ENCODE data around the gene FLT4.

Gene FLT4

DNA sequence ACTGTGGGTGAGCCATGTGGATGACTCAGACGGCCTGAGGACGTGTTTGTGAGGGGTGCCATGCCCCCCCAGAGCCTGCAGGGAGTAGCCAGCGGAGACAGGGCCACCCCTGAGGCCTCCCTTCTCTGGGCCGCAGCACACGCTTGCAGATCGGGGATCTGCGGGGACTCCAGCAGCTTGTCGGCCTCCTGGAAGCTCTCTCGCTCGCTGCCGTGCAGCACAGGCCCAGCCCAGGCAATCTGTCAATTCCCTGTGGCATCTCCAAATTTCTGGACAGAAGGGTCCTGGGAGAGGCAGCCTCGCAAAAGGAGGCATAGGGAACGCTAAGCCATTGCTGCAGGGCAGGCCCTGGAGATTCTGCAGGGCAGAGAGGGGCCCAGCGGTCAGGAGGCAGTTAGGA is 21.2 kb downstream of the FLT4 start:
- no peak for DNase-seq (ENCODE audit: low read depth in 1 of 2, low spot score in 1 of 2)

DNA sequence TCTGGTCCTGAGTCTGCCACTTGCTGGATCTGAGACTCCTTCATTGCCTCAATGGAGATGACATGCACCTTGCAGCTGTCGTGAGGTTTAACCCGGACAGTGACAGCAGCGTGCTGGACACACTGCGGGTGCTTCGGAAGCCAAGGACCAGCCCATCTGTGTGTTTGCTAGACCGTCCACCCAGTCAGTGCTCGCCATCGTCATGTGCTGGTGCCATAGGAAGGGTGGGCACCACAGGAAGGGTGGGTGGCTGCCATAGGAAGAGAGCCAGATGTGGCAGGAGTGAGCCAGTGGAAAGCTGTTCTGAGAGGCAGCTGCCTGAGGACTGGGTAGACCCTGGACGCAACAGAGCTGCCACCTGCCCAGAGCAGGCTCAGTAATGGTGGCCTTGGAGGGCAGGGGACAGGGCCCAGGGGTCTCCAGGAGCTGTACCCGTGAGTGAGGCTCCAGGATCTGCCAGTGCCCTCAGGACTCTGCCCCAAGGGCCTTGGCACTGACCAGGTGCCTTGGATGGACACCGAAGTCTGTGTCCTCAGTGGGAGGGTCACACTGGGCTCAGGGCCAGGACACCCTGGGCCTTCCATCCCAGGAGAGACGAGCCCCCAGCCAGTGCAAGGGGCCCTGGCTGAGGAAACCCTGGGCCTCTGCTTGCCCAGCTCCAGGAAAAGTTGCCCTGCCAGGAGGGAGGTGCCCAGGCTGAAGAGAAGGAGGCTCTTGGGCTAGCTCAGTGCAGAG is 21.8 kb downstream of the FLT4 start:
- DNase-seq (ENCODE audit: low read depth in 1 of 2, low spot score in 1 of 2): no peak

DNA sequence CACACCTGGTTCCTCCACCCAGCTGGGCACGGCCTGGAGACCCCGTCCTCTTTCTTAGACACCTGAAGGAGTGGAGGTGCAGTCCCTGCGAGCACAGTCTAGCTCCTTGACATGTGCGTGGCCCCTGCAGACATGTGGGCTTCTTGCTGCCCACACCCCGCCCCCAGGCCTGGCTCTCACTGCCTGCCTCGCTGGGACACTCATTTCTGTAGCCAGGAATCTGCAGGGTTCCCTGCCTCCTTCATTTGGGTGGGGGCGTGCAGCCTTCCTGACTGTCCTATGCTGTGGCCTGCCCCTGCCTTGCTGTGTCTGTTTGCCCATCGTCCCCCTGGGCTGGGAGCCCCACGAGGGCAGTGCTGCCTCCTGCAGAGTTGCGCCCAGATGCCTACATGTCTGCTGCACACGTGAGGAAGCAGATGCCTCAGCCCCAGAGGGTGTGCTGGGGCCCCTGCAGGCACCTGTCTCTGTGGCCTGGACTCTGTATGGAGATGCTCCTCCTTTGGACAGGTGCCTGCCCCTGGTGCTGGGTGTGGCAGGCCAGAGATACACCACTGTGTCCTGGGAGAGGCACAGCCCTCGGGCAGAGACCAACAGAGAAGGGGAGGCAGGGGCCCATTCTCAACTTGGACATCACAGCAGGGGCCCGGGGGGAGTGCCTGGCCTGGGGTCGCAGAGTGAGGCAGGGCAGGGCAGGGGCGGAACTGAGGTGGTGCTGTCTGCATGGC is 22.6 kb downstream of the FLT4 start:
- no peak for DNase-seq (ENCODE audit: low read depth in 1 of 2, low spot score in 1 of 2)

DNA sequence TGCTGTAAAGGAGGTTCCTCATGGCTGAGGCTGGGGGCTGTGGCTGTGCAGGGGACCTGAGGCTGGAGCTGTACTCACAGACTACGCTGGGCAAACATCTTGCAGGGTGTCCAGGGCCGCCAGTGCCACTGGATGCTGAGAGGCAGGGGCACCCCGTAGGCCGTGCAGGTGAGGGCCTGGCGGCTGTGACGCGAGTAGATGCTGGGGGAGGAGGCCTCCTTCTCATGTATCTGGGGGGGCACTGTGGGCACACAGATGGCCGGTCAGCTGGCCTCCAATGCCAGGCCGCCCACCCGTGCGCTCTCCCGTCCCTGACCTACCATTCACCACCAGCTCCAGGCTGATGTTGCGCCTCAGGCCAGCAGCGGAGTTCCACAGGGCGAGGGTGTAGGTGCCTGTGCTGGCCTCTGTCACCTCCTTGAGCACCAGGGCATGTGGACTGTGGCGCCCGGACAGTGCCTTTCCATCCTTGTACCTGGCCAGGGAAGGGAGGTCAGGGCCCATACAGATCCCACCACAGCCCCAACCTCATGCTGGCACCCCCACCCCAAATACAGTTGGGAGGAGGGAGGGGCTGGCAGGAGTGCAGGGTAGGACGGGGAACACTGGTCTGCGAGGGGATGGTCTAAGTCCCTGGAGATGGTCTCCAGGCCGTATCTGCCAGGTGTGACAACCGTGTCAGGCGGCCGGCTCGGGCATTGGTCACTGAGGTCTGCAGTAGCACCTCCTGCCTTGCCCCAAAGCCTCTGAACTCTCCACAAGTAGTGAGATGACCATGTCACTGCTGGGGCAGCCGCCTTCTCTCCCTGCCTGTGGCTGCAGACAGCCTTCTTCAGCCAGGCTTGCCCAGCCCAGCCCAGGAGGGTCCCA is 23.4 kb downstream of the FLT4 start:
- no peak for DNase-seq (ENCODE audit: low read depth in 1 of 2, low spot score in 1 of 2)

DNA sequence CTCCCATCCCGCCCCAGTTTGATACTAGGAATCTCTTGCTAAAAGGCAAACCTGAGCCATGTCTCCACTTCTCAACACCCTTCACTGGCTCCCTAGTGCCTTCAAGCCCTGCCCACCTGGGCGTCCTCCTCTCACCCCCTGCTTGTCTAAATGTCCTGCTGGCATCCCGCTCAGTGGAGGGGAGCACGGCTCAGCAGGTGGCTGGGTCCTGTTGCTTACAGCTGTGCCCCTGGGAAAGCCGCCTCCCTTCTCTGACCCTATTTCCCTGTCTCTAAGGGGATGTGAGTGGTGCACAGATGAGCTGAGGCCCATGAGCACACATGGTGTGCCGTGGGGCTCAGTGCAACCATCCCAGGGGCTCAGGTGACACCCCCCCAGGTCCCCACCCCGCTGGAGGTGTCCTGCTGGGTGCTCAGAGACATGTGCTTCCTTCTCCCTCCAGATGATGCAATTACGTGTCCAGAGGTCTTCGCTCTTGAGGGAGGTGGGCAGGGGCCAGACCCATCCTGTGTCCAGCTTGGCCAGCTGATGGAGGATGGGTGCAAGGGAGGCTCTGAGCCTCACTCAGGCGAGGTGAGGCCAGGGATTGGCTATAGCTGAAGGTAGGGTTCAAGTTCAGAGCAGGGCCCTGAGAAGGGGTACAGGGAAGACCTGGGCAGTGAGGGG is 24.1 kb downstream of the FLT4 start:
- DNase-seq (ENCODE audit: low read depth in 1 of 2, low spot score in 1 of 2): no peak

DNA sequence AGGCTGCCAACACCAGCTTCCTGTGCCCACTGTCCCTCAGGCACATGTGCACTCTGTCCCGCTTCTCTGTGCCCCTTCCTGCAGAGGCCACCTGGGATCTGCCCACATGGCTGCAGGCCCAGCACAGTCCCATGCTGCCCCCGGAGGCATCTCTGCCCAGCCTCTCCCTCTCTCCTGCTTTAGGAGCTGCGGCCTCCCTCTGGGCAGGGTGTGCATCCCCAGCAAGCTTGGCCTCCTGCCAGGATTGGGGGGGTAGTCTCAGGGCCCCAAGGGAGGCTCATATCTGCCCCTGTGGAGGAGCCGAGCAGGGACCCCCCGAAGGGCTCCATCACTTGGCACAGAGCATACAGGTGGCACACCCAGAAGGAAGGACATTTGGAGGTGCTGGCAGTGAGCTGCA is 24.8 kb downstream of the FLT4 start:
- no peak for DNase-seq (ENCODE audit: low read depth in 1 of 2, low spot score in 1 of 2)

DNA sequence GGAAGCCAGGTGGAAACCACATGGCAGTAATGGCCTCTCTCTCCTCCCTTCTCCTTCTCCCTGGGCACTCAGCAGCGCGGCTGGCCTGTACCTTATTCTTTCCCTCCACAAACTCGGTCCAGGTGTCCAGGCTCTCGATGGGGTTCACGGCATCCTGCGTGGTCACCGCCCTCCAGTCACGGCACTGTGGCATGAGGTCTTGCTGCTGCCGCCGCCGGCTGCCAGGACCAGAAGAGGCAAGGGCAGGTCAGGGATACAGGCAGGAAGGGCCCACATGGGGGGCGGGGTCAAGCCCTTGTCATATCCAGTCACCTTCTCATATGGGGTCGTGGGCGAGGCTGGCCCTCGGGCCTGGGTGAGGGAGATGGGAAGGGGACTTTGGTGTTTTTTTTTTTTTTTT is 25.6 kb downstream of the FLT4 start:
- no peak for DNase-seq (ENCODE audit: low read depth in 1 of 2, low spot score in 1 of 2)

DNA sequence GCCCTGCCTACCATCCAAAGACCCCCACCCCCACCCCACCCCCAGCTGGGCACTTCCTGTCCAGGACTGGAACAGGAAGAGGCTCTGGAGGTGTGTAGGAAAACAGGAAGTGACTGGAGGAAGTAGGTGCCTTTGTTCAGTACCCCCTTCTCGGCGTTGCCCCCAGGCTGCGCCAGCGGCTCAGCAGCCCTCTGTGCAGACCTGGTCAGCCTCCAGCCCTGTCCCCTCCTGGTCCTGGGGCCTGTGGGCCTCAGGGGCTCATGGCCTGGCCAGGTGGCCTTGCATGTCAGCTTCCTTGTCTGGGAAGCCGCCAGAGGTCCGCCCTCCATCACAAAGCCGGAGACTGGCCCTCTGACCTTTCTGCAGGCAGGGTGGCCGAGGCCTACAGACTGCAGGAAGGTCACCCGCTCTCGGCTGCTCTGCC is 26.0 kb downstream of the FLT4 start:
- DNase-seq (ENCODE audit: low read depth in 1 of 2, low spot score in 1 of 2): no peak

DNA sequence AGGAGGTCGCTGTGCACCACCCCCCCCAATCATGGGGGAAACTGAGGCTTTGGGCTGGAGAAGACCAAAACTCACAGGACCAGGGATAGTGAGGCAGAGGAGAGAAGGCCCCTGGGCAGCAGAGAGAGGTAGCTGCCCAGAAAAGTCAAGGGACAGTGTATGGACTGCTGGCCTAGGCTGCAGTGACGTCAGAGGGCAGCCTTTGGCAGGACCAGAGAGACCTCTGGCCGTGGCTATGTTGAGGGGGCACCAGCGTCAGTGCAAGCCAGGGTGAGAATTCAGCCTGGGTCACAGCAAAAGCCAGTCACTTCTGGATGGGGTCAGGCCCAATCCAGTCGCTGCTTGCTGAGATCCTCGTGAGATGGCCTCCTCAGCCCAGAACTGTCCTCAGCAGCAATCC is 26.5 kb downstream of the FLT4 start:
- DNase-seq (ENCODE audit: low read depth in 1 of 2, low spot score in 1 of 2): no peak

DNA sequence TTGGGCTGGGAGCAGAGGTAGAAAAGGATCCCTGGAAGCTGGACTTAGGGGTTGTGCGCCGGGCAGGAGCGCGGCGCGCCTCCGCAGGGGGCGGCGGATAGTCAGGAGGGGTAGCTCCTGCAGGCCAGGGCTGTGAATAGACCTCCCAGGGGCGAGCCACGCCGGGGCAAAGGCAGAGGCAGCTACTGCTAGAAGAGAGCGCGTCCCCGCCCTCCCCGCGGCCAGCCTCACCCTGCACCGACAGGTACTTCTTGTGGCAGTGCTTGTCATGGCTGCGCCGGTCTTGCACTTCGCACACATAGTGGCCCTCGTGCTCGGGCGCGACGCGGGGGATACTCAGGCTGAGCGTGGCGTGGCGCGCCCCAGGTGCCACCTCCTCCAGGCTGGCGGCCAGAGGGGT is 28.1 kb downstream of the FLT4 start:
- no peak for DNase-seq (ENCODE audit: low read depth in 1 of 2, low spot score in 1 of 2)

DNA sequence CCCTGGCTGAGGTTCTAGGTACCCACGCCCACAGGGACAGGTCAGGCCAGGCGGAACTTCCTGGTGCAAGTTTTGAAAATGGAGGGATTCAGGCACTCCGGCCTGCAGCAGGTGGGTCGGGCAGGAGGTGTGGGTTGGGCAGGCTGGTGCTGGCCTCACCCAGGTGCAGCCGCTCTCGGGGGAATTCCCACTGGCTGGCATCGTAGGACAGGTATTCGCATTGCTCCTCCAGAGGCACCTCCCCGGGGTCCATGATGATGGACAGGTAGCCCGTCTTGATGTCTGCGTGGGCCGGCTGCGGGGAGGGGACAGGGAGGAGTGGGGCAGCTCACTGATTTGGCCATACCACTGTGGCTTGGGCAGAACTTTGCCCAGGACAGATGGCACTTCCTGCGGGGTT is 29.4 kb downstream of the FLT4 start:
- DNase-seq (ENCODE audit: low read depth in 1 of 2, low spot score in 1 of 2): no peak

DNA sequence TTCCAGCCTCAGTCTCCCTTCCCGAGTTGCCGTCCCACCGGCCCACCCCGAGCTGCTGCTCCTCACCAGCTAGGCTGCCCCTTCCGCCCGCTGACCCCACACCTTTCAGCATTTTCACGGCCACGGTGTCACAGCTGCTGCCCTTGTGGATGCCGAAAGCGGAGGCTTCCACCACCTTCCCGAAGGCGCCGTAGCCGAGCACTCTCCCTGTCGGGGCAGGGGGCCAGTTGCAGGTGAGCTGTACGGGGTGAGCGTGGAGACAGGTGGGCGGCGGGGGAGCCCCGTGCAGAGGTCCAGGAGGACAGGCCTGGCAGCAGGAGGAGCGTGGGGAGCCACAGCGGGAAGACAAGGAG is 29.9 kb downstream of the FLT4 start:
- DNase-seq (ENCODE audit: low read depth in 1 of 2, low spot score in 1 of 2): no peak

DNA sequence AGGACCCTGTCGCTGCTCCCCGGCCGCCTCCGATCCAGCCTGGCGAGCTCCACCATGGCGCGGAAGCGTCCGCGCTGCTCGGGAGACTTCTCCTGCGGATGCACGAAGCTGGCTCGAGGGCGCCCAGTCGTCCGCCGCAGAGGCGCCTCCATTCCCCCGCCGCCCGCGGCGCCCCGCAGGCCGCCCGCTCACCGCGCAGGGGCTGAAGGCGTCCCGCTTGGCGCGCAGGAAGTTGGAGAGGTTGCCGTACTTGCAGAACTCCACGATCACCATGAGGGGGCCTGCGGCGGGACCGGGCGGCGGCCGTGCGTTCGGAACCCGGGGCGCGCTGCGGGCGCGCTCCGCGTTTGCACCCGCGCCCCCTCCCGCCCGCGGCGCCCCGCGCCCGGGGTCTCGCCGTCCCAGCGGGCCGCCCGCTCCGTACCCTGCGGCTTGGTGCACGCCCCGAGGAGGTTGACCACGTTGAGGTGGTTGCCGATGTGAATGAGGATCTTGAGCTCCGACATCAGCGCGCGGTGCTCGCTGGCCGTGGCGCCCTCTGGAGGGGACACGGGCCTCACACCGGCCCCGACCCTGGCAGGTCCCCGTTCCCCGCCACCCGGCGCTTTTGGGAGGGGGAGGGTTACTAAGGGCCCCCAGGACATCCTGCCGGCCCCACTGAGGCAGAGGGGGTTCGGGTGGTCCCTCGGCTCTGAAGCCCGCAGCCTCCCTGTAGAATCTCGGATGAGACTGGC is 30.4 kb downstream of the FLT4 start:
- no peak for DNase-seq (ENCODE audit: low read depth in 1 of 2, low spot score in 1 of 2)

DNA sequence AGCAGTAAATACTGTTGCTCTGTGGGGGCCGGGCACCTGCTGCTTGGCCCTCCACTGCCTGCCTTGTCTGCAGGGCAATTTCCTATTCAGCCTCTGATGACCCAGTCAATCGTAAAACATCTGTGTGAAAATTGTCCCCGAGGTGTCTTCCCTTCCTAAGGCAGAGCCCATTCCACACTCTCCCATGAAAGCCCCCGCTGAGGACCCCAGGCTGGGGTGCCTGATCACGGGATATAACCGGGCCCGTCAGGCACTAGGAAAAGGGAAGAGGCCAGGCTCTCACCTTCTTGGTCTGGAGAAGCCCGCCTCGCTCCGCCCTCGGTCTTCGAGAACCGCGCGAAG is 30.9 kb downstream of the FLT4 start:
- no peak for DNase-seq (ENCODE audit: low read depth in 1 of 2, low spot score in 1 of 2)

DNA sequence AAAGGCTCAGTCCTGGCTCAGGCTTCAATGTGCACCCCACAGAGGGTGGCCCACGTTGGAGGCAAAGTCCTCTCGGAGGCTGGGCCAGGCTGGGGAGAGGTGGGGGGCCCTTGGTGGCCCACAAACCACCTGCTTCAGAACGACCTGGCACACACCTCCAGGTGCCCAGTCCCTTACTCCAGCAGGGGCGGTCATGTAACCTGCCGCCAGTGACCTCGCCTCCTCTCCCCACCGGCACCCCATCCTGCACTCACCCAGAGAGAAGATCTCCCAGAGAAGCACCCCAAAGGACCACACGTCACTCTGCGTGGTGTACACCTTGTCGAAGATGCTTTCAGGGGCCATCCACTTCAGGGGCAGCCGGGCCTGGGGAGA is 35.6 kb downstream of the FLT4 start:
- DNase-seq (ENCODE audit: low read depth in 1 of 2, low spot score in 1 of 2): no peak

DNA sequence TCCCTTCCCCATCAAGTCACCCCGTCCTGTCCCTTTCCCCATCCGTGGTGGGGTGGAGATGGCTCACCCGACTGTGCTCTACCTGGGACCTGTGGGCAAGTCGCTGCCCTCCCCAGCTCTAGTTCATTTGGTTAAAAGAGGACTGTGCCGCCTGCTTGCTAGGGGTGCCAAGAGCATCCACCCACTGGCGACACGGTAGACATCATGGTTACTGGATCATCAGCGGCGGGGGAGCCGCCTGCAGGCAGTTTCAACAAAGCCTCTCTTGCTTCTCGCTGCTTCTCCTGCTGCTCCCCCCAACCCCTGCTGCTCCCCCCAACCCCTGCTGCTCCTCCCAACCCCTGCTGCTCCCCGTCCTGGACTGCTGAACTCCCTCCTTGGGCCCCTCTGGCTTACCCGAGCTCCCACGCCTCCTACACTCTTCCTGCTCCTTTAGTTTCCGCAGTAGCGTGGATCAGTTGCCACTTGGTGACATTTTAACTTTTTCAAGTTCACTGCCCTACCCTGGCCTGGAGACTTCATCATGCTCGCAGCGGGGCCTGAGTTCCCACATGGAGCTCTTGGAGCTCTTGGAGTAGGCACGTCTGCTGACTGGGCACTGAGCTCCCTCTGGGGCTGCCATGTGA is 36.1 kb downstream of the FLT4 start:
- no peak for DNase-seq (ENCODE audit: low read depth in 1 of 2, low spot score in 1 of 2)

DNA sequence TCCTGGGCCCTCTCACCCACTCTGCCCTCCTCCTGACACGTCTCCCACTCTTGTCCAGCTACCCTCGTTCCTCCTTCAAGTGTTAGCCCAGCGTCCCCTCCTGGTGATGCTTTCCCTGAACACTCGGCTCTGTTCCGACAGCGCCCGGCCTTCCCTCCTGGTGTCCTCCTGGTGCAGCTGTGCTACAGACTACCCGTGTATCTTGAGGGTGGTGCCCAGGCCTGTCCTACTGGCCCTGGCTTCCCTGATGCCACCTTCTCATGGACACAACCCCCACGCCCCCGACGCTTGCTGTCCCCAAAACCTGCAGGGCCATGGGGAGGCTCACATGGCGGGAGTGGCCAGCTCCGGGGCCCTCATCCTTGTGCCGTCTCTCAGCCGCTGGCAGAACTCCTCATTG is 36.7 kb downstream of the FLT4 start:
- no peak for DNase-seq (ENCODE audit: low read depth in 1 of 2, low spot score in 1 of 2)

DNA sequence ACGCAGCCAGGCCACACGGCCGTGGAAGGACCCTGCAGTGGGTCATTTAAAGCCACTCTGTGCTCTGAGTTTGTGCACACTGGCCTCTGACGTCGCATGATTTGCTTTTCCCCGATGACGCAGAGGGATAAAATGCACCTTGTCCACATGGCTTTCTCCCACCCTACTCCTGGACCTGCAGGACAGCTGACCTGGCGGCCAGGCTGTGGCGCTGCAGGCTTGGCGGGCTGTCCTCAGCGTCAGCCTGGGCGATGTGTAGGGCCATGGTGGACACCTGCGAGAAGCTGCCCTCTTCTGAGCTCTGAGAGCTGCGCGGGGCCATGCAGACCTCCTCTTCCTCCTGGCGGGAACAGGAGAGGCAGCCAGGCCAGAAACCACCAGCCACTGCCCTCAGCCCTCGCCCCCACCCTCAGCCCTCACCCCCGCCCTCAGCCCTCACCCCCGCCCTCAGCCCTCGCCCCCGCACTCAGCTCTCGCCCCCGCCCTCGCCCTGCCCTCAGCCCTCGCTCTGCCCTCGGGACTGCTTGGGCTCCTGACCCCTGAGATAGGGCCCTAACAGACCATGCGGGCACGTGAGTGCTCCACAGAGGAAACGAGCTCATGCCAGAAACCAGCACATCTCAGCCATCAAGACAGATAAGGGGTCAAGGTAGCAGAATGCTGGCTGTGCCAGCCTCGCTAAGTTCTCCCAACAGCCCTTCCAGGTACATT is 38.1 kb downstream of the FLT4 start:
- no peak for DNase-seq (ENCODE audit: low read depth in 1 of 2, low spot score in 1 of 2)

DNA sequence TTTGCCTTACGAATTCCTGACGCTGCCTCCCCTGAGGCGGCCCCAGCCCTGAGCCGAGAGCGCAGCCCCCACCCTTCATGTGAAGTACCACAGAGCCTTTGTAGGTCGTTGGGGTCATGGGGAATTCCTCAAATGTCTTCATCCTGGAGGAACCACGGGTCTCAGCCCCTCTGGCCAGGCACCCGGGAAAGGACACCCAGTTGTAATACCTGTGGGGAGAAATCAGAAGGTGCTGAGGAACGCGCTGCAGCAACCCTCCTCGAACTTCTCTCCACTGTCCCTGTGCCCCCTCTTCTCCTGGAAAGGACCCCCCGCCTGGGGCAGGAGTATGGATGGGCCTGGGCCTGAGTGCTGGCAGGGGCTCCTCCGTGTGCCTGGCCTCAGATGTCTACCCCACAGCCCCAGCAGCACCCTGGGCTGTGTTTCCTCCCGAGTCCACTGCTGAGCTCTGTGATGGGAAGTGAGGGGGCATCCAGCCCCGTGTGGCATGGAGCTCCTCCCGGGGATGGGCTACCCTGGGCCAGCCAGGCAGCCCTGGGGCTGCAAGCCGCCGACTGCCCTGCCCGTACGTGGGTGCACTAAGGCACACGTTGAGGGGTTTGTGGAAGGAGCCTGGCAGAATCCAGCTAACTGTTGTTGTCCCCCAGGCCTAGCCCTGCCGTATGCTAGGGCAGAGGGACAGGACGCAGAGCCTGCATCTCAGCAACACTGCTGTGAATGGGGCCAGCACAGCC is 39.4 kb downstream of the FLT4 start:
- DNase-seq (ENCODE audit: low read depth in 1 of 2, low spot score in 1 of 2): no peak
